ENCODE results near the gene CACNA1I.

The CACNA1I gene

DNA sequence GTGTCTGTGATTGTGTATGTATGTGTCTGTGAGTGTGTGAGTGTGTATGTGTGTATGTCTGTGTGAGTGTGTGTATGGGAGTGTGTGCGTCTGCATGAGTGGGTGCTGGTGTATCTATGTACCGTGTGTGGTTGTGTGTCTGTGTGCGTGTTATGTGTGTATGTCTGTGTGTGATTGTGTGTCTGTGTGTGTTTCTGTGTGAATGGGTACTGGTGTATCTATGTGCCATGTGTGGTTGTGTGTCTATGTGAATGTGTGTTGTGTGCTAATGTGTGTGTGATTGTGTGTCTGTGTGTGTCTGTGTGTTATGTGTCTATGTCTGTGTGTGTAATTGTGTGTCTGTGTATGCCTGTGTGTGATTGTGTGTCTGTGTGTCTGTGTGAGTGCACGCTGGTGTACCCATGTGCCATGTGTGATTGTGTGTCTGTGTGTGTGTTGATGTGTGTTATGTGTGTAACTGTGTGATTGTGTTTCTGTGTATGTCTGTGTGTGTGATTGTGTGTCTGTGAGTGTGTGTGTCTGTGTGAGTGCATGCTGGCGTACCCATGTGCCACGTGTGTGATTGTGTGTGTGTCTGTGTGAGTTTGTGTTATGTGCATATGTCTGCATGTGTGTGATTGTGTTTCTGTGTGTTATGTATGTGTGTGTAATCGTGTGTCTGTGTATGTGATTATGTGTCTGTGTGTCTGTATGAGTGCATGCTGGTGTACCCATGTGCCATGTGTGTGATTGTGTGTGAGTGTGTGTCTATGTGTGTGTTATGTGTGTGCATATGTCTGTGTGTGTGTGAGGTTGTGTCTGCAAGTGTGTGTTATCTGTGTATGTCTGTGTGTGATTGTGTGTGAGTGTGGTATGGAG is 6.8 kb upstream of the CACNA1I start:
- H3K36me3 ChIP-seq (ENCODE audit: control insufficient read depth, insufficient read depth, low read length): no peaks in the 10 kb centered on the region
- no peak overlapping the region for H3K4me3 ChIP-seq (ENCODE audit: low read length)
- no peak overlapping the region for H3K27ac ChIP-seq (ENCODE audit: low read depth, low read length)
- no peaks in the 10 kb centered on the region for H3K4me1 ChIP-seq (ENCODE audit: control insufficient read depth, insufficient read depth, low read length)
- H3K9ac ChIP-seq (ENCODE audit: low read length): no peak overlapping the region
- peaks cover 6% of the 10 kb centered on the region for H3K27me3 ChIP-seq (ENCODE audit: control insufficient read depth, insufficient read depth, low read length)

DNA sequence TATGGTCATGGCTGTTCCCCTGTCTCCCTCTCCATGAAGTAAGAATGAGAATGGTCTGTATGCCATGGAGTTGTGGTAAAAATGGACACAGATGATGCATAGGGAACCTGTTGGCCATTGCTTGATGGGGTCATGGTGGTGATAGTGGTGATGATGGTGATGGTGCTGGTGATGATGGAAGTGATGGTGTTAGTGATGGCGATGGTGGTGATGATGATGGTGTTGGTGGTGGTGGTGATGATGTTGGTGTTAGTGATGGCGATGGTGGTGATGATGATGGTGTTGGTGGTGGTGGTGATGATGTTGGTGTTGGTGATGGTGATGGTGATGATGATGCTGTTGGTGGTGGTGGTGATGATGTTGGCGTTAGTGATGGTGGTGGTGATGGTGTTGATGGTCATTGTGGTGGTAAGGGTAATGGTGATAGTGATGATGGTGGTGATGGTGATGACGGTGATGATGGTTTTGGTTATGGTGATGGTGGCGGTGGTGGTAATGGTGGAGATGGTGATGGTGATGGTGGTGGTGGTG is 5.1 kb upstream of the CACNA1I start:
- H3K27me3 ChIP-seq (ENCODE audit: control insufficient read depth, insufficient read depth, low read length): peaks cover 2% of the 10 kb centered on the region
- no peaks in the 10 kb centered on the region for H3K36me3 ChIP-seq (ENCODE audit: control insufficient read depth, insufficient read depth, low read length)
- no peaks in the 10 kb centered on the region for H3K4me1 ChIP-seq (ENCODE audit: control insufficient read depth, insufficient read depth, low read length)
- no peak overlapping the region for H3K9ac ChIP-seq (ENCODE audit: low read length)
- H3K4me3 ChIP-seq (ENCODE audit: low read length): no peak overlapping the region
- H3K27ac ChIP-seq (ENCODE audit: low read depth, low read length): no peak overlapping the region

DNA sequence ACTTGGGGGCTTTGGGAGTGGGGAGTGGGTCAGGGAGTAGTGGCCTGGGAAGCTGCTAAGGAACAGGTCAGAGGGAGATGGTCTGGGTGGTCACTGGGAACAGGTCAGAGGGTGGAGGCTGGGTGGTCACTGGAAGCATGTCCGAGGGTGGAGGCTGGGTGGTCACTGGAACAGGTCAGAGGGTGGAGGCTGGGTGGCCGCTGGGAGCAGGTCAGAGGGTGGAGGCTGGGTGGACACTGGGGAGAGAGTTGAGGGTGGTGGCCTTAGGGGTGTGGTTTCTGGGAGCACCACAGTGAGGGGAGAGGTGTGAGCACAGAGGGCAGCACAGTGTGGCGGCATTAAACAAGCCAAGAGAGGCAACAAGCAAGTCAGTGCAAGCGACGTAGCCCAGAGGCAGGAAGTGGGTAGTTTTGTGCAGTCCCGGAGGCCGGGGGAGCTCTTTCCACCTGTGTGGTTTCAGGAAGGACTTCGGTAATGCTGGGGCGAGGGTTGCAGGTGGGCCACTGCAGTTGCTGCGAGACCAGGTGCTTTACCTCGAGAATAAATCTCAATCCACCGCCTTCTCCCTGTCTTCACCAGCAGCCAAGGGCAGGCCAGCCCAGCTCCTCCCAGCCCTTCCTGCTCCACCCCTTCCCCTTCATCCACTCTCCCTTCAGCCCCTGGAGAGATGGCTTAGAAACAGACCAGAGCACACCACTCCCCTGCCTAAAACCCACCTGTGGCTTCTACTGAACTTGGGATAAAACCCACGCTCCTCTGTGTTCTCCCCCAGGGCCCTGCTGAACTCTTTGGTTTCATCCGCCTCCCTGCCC is 3.2 kb upstream of the CACNA1I start:
- H3K4me1 ChIP-seq (ENCODE audit: control insufficient read depth, insufficient read depth, low read length): no peaks in the 10 kb centered on the region
- no peaks in the 10 kb centered on the region for H3K36me3 ChIP-seq (ENCODE audit: control insufficient read depth, insufficient read depth, low read length)
- no peak overlapping the region for H3K27ac ChIP-seq (ENCODE audit: low read depth, low read length)
- H3K9ac ChIP-seq (ENCODE audit: low read length): no peak overlapping the region
- H3K27me3 ChIP-seq (ENCODE audit: control insufficient read depth, insufficient read depth, low read length): peaks cover 6% of the 10 kb centered on the region
- no peak overlapping the region for H3K4me3 ChIP-seq (ENCODE audit: low read length)

DNA sequence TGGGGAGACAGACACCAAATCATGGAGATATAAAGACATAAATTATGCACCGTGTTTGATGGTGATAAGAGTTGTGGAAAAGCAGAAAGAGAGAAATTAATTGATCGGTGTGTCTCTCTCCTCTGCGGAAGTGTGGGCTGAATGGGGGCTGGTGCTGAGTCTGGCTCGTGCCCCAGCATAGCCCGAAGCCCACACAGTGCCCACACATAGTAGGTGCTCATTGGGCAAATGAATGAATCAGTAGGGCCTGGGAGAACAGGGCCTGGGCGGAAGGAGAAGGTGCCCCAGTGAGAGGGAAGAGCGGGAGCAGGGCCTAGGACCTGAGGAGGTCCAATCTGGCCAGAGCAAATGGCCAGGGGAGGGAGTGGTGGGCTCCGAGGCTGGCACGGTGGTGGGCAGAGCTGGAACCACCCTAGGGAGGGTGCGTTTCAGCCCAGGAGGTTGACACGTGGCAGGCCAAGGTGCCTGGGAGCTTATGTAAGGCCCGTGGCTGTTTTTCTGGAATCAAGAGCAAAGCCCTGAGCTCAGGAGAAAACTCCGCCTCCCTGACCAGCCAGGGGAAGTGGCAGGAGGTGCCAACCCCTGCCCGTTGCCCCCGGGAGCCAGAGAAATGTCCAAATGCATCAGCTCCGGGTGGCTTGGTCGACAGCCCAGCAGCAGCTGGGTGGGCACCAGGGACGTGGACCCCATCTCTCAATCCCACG is 2.1 kb upstream of the CACNA1I start:
- peaks cover 6% of the 10 kb centered on the region for H3K27me3 ChIP-seq (ENCODE audit: control insufficient read depth, insufficient read depth, low read length)

DNA sequence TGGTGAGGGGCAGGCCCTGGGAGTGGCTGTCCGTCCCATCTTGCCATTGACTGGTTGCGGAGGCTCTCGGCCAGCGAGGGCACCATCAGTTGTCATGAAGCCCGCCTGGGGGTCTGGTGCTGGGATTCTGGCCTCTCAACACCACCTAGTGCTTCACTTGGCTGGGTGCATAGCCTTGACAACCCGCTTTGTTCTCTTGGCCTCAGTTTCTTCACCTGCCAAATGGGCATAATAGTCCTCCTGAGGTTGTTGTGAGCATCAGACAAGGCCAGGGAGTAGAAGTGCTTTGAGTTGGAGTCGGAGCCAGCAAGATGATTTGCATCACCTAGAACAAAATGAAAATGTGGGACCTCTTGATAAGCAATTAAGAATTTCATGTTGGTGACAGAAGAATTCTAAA is 1.5 kb upstream of the CACNA1I start:
- Histone ChIP-seq H3K4me3 (ENCODE audit: low read length) (no peak overlapping the region), H3K9ac (ENCODE audit: low read length) (no peak overlapping the region), H3K27me3 (ENCODE audit: control insufficient read depth, insufficient read depth, low read length) (peaks cover 6% of the 10 kb centered on the region), H3K4me1 (ENCODE audit: control insufficient read depth, insufficient read depth, low read length) (no peaks in the 10 kb centered on the region), H3K27ac (ENCODE audit: low read depth, low read length) (no peak overlapping the region), H3K36me3 (ENCODE audit: control insufficient read depth, insufficient read depth, low read length) (no peaks in the 10 kb centered on the region)

More for the DNA sequence above, 2.1 kb upstream of the CACNA1I start:
- Histone ChIP-seq H3K36me3 (ENCODE audit: control insufficient read depth, insufficient read depth, low read length) (no peaks in the 10 kb centered on the region), H3K4me1 (ENCODE audit: control insufficient read depth, insufficient read depth, low read length) (no peaks in the 10 kb centered on the region), H3K4me3 (ENCODE audit: low read length) (no peak overlapping the region), H3K27ac (ENCODE audit: low read depth, low read length) (no peak overlapping the region), H3K9ac (ENCODE audit: low read length) (no peak overlapping the region)

DNA sequence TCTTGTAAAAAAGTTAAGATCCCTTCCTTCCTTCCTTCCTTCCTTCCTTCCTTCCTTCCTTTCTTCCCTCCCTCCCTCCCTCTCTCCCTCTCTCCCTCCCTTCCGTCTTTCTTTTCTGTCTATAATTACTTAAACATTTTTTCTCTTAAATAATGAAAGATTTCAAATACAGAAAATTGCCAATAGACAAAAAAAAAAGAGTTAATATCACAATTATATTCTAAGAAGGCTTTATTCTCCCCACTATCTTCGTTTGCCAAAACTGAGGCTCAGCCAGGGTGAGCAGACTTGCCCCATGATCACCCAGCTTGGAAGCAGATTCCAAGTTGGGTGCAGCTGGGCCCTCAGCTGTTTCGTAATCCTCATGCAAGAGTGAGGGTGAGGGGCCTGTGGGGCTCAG is 327 bp upstream of the CACNA1I start:
- Histone ChIP-seq H3K27me3 (ENCODE audit: control insufficient read depth, insufficient read depth, low read length) (peaks cover 4% of the 10 kb centered on the region), H3K4me1 (ENCODE audit: control insufficient read depth, insufficient read depth, low read length) (no peaks in the 10 kb centered on the region), H3K4me3 (ENCODE audit: low read length) (no peak overlapping the region), H3K36me3 (ENCODE audit: control insufficient read depth, insufficient read depth, low read length) (no peaks in the 10 kb centered on the region), H3K9ac (ENCODE audit: low read length) (no peak overlapping the region), H3K27ac (ENCODE audit: low read depth, low read length) (no peak overlapping the region)

DNA sequence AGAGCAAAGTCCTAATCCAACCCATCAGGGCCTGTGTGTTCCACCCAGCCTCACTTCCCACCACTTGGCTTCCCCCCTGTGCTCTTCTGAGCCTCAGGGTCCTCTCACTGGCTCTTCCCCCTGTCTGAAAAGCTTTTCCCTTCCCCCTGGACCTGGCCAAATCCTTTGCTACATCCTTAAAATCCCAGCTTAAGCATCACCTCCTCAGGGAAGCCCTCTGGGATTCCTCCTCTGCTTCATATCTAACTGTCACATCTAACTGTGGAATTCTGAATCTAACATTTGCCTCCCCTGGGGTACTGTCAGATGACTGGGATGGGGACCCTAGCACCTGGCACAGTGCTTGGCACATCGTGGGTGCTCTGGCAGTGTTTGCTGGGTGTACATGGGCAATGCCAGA is 985 bp downstream of the CACNA1I start:
- H3K27ac ChIP-seq (ENCODE audit: low read depth, low read length): no peak overlapping the region

DNA sequence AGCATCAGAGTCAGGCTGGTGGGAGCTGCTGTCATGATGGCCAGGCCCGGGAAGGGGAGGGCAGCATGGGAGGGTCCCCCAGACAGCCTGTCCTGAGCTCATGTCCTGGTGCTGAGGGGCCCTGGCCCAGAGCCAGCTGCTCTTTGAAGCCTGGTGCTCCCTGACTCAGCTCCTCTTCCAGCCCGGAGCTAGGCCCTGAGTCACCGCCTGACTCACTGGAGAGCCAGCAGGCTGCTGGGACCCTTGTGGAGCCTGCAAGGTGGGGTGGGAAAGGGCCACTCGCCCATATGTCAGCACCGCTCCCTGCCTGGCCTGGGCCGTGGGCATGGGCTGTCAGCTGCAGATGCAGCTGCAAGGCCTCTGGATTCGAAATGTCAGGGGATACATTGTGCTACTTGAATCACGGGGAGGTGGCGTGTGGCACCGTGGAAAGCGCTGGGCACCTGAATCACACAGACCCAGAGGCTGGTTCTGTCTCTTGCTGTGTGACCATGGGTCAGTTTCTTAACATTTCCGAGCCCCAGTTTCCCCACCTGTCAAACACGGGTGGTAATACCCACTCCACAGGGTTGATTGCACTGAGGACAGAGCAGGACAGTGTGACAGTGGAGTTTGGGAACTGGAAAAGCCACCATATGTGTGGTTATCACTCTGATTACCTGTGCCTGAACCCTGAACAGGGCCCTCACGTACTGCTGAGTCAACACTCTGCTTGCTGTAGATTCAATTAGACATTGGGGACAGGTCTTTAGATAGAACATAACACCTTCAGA is 4.4 kb downstream of the CACNA1I start:
- H3K4me3 ChIP-seq (ENCODE audit: low read length): no peak overlapping the region
- H3K27ac ChIP-seq (ENCODE audit: low read depth, low read length): no peak overlapping the region
- H3K4me1 ChIP-seq (ENCODE audit: control insufficient read depth, insufficient read depth, low read length): no peaks in the 10 kb centered on the region
- H3K27me3 ChIP-seq (ENCODE audit: control insufficient read depth, insufficient read depth, low read length): peaks cover 7% of the 10 kb centered on the region
- no peak overlapping the region for H3K9ac ChIP-seq (ENCODE audit: low read length)
- H3K36me3 ChIP-seq (ENCODE audit: control insufficient read depth, insufficient read depth, low read length): no peaks in the 10 kb centered on the region

More for the DNA sequence above, 985 bp downstream of the CACNA1I start:
- no peaks in the 10 kb centered on the region for H3K36me3 ChIP-seq (ENCODE audit: control insufficient read depth, insufficient read depth, low read length)
- H3K4me3 ChIP-seq (ENCODE audit: low read length): no peak overlapping the region
- H3K27me3 ChIP-seq (ENCODE audit: control insufficient read depth, insufficient read depth, low read length): peaks cover 6% of the 10 kb centered on the region
- no peaks in the 10 kb centered on the region for H3K4me1 ChIP-seq (ENCODE audit: control insufficient read depth, insufficient read depth, low read length)
- no peak overlapping the region for H3K9ac ChIP-seq (ENCODE audit: low read length)

DNA sequence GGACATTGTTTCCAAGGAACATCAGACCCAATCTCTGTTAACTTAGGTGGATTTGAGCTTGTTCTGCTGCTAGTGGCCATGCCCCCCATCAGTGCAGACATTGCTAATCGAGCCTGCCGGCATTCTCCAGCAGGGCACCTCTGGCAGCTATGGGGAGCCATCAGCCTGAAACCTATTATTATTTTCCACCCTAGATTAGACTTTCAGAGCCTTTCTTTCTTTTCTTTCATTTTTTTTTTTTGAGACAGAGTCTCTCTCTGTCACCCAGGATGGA is 4.9 kb downstream of the CACNA1I start:
- peaks cover 7% of the 10 kb centered on the region for H3K27me3 ChIP-seq (ENCODE audit: control insufficient read depth, insufficient read depth, low read length)
- no peak overlapping the region for H3K4me3 ChIP-seq (ENCODE audit: low read length)
- H3K27ac ChIP-seq (ENCODE audit: low read depth, low read length): no peak overlapping the region

DNA sequence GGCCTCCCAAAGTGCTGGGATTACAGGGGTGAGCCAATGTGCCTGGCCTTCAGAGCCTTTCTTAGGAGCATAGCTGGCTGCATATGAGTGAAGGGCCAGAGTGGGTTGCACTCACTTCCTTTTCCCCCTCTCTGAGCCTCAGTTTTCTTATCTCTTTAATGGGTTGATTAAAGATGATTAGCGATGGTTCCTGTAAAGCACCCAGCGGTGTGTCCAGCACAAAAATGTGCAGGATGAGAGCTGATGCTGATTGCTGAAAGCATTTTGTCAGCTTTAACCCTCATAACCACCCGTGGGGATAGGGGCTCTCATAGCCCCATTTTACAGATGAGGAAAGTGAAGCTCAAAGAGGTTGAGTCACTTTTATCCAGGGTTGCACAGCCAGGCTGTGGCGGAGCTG is 5.5 kb downstream of the CACNA1I start:
- Histone ChIP-seq H3K4me1 (ENCODE audit: control insufficient read depth, insufficient read depth, low read length) (no peaks in the 10 kb centered on the region), H3K4me3 (ENCODE audit: low read length) (no peak overlapping the region), H3K9ac (ENCODE audit: low read length) (no peak overlapping the region), H3K27me3 (ENCODE audit: control insufficient read depth, insufficient read depth, low read length) (peaks cover 5% of the 10 kb centered on the region), H3K36me3 (ENCODE audit: control insufficient read depth, insufficient read depth, low read length) (no peaks in the 10 kb centered on the region), H3K27ac (ENCODE audit: low read depth, low read length) (no peak overlapping the region)

More for the DNA sequence above, 4.9 kb downstream of the CACNA1I start:
- Histone ChIP-seq H3K4me1 (ENCODE audit: control insufficient read depth, insufficient read depth, low read length) (no peaks in the 10 kb centered on the region), H3K36me3 (ENCODE audit: control insufficient read depth, insufficient read depth, low read length) (no peaks in the 10 kb centered on the region), H3K9ac (ENCODE audit: low read length) (no peak overlapping the region)

DNA sequence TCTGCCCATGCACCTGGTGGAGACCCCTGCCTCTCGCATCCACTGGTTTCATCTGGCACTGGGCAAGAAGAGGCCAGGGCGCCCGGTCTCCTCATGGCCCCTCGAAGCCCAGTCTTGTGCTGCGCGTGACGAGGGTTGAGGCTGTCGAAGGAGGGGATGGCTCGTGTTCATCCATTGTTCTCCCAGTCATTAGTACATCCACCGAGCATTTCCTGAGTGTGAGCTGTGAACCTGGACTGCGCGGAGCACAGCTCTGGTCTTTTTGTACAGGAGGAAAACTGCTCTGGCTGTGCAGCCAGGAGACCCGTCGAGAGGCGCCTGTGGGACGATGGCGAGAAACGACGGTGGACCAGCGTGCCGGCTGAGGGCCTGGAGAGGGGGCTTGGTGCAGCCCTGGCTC is 6.8 kb downstream of the CACNA1I start:
- Histone ChIP-seq H3K27me3 (ENCODE audit: control insufficient read depth, insufficient read depth, low read length) (peaks cover 2% of the 10 kb centered on the region), H3K4me1 (ENCODE audit: control insufficient read depth, insufficient read depth, low read length) (no peaks in the 10 kb centered on the region), H3K9ac (ENCODE audit: low read length) (no peak overlapping the region)

DNA sequence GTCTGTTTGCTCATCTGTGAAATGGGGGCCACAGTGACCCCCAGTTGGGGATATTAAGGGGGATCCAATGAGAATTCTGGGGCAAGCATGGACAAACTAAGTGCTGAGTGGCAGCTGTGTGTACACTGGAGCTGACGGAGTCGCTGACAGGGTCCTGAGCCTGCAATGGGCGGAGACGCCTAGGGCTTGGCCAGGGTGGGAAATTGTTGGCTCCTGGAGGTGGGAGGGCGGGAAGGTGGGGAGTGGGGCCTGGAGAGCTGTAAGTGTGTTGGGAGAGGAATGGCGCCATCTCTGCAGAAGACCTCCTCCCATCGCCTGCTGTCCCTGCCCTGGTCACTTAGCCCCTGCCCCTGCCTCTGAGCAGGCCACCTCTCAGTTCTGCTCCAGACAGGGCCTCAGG is 7.3 kb downstream of the CACNA1I start:
- Histone ChIP-seq H3K4me1 (ENCODE audit: control insufficient read depth, insufficient read depth, low read length) (no peaks in the 10 kb centered on the region), H3K27ac (ENCODE audit: low read depth, low read length) (no peak overlapping the region), H3K36me3 (ENCODE audit: control insufficient read depth, insufficient read depth, low read length) (no peaks in the 10 kb centered on the region), H3K4me3 (ENCODE audit: low read length) (no peak overlapping the region), H3K9ac (ENCODE audit: low read length) (no peak overlapping the region), H3K27me3 (ENCODE audit: control insufficient read depth, insufficient read depth, low read length) (peaks cover 2% of the 10 kb centered on the region)

More for the DNA sequence above, 6.8 kb downstream of the CACNA1I start:
- Histone ChIP-seq H3K27ac (ENCODE audit: low read depth, low read length) (no peak overlapping the region), H3K4me3 (ENCODE audit: low read length) (no peak overlapping the region), H3K36me3 (ENCODE audit: control insufficient read depth, insufficient read depth, low read length) (no peaks in the 10 kb centered on the region)
